ENCODE data around the gene TRIM50.

- TF ChIP-seq ELK1 (IDR thresholded peaks at IDR 0.05; ENCODE audit: borderline replicate concordance, low read depth, low read length): no peak
- TF ChIP-seq CTCF (conservative IDR thresholded peaks at IDR 0.05; ENCODE audit: low read depth, low read length): no peak
- no peak for TF ChIP-seq RAD21 (IDR thresholded peaks at IDR 0.05; ENCODE audit: low read length)
- no peak for TF ChIP-seq CEBPB (IDR thresholded peaks at IDR 0.05; ENCODE audit: low read depth, low read length)
- no peak for TF ChIP-seq POLR2A (IDR thresholded peaks at IDR 0.05; ENCODE audit: low read depth, low read length)
- no peak for TF ChIP-seq USF2 (IDR thresholded peaks at IDR 0.05; ENCODE audit: low read depth, low read length)
These were observed 11.4 kb downstream of the TRIM50 start for GRCh38 chr7:73316521-73316920.
